Measurements from ENCODE around the gene RASIP1.

DNA sequence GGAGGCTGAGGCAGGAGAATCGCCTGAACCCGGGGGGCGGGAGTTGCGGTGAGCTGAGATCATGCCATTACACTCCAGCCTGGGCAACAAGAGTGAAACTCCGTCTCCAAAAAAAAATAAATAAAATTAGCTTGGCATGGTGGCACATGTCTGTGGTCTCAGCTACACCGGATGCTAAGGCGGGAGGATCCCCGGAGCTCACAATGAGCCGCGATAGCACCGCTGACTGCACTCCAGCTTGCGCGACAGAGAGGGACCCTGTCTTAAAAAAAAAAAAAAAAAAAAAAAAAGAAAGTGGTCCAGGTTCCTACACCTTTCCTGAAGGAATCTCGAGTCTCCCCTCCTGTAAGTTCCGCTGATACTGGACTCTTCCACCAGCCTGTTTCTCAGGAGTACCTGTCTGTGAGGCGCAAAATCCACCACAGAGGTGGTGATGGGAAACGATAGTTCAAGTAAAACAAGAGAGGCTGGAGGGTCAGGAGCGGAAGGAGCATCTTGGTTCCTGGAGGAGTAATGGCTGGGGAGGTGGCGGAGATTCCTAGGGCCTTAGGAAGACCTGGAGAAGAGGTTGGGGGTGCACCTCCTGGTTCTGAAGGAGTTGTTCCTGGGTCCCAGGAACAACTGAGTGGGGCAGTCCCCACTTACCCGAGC lies 11.6 kb upstream of the RASIP1 start:
- TF ChIP-seq, protein P1, sequence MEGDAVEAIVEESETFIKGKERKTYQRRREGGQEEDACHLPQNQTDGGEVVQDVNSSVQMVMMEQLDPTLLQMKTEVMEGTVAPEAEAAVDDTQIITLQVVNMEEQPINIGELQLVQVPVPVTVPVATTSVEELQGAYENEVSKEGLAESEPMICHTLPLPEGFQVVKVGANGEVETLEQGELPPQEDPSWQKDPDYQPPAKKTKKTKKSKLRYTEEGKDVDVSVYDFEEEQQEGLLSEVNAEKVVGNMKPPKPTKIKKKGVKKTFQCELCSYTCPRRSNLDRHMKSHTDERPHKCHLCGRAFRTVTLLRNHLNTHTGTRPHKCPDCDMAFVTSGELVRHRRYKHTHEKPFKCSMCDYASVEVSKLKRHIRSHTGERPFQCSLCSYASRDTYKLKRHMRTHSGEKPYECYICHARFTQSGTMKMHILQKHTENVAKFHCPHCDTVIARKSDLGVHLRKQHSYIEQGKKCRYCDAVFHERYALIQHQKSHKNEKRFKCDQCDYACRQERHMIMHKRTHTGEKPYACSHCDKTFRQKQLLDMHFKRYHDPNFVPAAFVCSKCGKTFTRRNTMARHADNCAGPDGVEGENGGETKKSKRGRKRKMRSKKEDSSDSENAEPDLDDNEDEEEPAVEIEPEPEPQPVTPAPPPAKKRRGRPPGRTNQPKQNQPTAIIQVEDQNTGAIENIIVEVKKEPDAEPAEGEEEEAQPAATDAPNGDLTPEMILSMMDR (IDR thresholded peaks at IDR 0.05): no peak
- TF ChIP-seq POLR2A (IDR thresholded peaks at IDR 0.05): no peak

All from lower leg skin (tissue), 3 donors.